Measurements from ENCODE around the gene PRIMPOL.
A peak's percentile ranks its signal among the peaks of the same experiment; 100 is the strongest.
"Not testable (repeated sequence)": the region's sequence is repeated elsewhere in the genome, so short reads cannot be mapped to it uniquely, and the experiment has no call there.

Gene PRIMPOL

DNA sequence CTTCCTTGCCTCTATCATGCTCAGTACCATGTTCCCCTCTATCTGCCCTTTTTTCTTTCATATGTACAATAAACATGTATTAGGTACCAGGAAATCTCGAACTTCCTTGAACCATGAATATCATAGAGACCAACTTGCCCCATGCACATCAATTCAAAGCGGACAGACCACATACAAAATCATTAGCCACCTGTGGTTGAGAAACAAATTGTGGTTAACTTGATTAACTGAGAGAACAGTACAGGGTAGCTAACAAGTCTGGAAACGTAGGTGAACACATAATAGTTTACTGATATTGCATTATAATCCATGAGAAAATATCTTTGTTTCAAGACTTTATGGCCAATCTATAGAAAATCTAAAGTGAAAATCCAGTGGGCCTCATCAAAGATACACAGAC is 8.5 kb upstream of the PRIMPOL start:
- DNase-seq = no peak

DNA sequence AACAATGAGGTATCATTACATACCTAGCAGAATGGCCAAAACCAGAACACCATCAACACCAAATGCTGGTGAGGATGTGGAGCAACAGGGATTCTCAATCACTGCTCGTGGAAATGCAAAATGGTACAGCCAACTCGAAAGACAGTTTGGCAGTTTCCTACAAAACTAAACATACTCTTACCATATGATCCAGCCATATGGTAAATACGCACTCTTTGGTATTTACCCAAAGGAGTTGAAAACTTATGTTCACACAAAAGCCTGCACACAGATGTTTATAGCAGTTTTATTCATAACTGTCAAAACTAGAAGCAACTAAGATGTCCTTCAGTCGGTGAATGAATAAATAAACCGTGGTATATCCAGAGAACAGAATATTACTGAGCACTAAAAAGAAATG is 8.1 kb upstream of the PRIMPOL start:
- DNase-seq = no peak

DNA sequence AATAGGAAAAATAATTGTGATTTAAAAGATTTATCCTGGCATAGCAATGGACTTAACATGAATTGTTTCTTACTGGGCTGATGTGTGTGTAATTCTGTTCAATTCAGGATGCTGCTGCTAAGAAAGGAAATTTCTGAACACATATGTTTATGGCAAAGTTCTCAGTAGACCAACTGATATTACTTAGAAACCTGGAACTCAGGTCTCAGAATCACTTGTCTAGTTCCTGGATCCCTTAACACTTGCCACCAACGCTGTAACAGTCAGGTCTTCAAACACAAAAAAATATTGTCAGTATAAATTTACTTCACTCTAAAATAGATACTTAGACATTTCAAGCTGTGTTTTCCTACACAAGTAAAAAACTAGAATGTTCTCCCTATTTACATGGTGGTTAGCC is 5.8 kb upstream of the PRIMPOL start:
- DNase-seq = no peak

DNA sequence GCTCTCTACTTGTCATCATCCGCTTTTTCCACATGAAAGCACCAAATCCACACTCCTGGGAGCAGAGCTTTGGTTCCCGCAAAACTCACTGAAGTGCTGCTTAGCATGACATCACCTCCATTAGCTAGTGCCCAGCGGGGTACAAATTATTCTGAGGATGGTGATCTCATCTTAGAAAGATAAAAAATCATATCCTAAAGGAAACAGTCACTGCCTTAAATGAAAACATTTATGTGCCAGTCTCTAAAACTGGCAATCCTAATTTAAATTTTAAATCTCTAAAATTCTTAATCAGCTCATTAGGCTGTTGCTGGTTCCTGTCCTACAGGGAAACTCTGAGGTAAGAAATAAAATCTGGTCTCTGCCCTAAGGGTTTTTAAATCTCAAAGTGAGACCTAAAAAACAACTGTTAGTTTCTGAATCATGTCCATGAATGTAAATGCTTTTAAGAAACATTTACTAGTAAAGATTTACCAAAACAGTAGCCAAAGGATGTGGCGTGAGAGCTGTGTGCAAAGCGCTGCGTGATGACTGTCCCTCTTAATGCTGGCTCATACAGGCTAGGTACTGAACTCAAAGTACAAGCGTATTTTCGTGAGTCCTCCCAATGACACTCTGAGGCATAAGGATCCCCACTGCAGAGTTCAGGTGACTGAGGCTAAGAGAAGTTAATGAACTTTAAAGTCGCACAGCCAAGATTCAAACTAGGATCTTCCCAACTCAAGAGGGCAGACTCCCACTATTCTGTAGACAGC is 4.8 kb upstream of the PRIMPOL start:
- no peak for DNase-seq

DNA sequence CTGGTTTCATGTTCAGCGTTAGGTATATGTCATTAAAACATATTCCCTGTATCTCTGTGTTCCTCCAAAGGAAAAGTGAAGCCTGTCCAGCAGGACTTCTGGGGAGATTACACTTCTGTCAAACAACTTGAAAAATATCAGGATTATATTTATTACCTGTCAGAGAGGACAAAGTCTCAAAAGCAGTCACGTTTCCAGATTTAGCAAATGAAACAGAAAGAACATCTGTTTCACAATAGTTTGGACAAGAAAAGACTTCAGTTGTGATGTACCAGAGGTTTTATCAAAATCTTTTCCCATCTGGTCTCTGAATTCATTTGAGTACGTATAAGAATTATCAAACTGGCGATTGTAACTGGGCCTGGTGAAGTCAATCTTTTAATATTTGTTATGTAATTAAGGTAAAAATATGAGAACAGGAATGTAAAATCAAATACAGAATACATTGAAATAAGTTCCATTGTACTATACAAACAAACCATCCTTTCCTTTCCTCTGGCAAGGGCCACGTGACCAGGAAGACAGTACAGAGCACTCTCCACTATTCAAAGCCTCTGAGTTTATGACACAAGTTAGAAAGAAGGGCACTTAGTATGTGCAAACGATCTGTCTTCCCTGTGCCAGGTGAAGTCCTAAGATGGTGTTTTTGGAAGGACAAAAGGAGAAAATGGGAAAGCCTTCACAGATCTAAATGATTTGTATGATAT is 3.5 kb upstream of the PRIMPOL start:
- DNase-seq = no peak

DNA sequence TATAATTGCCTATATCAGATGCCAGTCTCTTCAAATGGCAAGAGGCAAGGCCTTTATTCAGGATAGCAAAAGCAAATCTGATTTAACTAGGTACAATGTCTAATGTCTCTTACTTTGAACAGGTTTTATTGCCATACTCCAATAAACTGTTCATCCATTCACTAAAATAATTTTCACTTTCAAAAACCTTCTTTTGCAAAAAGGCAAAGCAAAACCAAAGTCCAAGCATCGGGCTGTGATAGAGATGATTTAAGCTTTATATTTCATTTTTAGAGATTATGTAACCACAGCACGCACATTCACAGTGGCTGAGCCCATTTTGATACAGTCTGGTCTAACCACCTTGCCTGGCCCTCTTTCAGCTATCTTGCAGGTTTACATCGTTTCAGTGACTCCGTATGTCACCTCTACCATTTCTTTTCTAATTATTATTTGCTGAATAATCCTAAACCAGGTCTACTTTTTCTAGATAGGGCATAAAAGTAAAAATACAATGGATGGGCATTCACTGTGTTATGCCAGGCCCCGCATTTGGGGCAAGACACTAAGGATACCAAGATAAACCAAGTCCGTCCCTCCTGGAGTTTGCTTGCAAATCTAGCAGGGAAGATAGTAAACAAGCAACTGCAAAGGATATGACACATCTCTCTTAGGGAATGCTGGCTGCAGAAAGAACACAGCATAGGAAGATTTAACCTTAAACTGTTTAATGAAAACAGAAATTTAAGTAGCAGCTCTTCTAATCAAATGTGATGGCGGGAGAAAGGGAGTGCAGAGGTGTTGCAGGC is 2.1 kb upstream of the PRIMPOL start:
- DNase-seq = no peak

DNA sequence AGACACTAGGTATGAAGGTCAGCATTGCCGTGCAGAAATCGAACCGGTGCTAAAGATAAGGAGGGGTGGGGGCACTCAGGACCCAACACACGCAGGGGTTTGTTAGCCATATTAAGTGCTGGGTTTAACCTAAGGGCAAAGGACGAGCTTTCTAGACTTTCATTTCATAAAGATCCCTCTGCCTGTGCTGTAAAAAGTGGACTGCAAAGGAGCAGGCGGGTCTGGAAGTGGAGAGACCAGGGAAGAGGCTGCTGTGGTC is 1.6 kb upstream of the PRIMPOL start:
- DNase-seq = no peak

DNA sequence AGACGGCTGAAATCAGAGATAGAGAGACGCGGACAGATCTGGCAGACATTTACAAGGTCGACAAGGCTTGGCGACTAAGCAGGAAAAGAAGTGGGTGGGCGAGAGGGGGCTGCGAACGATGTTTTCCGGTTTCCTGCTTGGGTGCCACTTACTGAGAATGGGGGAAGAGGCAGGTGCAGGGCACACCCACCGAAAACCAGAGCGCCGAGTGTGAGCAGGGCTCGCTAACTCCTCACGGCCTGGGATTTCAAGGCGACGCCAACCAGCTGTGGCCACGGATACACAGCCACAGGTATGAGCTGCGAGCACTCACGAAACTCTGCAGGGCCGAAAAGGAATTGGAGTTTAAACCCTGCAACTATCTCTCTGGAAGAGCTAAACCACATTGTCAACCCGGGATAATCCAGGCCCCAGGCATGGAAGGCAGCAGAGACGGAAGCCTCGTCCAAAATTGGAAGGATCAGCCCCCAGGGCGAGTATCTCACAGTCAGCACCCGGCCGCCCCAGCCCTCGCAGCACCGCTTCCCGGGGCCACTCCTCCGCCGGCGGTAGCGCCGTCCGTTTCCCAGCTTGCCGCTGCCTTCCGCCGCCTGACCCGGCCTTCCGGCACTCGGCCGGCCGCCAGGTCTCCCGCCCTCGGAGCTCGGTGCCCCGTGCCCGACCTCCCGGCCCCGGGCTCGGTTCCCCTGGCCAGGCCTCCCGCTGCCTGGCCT is 1.1 kb upstream of the PRIMPOL start:
- no peak for DNase-seq

DNA sequence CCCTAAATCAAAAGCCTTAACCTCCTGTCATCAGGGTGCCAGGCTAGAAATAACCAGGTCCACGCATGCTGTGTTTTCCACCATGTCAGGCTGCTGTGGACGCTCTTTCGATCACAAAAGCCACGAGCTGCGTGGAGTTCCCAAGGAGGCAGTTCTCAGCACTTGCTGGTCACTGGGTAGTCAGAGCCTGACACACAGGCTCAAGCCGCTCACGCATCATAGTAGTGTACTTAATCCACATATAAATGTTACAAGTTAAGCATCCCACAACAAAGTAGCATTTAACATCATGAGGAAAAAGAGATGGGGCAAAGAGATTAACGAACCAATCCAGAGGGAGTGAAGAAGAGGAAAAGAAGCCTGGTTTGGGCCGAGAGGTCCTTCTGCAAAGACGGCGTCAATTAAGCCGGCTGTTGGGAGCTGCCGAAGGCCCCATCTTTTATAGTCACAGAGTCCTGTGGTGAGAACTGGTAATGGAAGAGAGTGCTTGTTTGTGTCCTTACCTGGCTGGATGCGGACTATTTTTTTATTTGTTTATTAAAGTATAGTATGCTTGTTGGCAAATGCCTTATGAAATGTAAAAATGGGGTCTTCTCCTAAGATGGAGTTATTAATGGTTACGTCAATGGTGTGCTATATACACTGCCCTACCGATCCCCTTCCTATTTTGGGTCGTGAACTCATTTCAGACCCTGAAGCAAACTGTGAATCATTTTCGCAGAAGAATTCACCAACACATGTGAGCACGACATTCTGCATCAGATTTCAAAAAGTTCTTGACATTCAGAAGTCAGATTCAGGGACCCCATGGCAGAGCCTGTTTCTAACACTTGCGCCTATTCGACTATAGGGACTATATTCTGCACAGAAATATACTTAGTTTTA is 675 bp downstream of the PRIMPOL start:
- DNase-seq = peak; percentile 11

DNA sequence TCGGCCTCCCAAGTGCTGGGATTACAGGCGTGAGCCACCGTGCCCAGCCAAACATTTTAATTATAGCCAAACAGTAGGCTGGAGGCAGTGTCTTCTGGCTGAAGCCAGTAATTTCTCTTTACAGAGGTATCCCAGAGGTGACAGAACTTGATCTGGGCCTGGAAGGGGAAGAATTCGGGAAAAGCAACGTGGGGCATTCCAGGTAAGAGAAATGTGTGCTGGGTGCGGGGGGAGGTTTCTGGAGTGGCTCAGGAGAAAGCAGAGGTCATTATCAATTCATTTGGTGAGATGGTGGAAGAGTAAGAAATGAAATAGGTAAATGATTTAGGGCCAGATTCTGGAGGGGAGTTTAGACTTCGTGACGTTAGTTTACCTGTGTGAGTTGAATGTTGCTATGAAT is 2.4 kb downstream of the PRIMPOL start:
- no peak for DNase-seq

DNA sequence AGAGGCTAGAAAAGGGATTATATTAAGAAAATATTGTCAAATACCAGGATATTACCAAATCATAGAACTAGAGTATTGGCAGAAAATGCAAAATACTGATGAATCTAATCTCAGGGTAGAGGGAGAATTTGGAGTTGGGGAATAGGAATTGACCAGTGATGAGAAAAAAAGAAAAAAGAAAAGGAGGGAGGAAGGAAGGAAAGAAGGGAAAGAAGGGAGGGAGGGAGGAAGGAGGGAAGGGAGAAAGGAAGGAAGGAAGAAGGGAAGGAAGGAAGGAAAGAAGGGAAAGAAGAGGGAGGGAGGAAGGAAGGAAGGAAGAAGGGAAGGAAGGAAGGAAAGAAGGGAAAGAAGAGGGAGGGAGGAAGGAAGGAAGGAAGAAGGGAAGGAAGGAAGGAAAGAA is 3.1 kb downstream of the PRIMPOL start:
- DNase-seq = not testable (repeated sequence)

DNA sequence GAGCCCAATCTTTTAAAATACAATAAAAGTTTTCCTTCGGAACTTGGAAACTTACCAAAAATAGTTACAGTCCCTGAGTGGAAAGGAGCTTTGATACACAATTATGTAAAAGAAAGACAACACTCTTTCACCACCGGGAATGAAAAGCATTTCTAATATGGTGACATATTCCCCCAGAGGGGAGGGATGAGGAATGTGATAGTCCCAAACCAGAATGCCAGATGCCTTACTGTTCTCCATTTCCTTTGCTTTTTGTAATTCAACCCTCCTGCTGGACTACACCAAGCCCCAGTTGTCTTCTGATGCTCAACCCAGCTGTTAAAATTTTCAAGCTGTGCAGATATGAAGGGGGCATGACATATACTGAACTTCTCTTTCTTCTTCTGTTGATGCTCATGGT is 4.1 kb downstream of the PRIMPOL start:
- DNase-seq = no peak

DNA sequence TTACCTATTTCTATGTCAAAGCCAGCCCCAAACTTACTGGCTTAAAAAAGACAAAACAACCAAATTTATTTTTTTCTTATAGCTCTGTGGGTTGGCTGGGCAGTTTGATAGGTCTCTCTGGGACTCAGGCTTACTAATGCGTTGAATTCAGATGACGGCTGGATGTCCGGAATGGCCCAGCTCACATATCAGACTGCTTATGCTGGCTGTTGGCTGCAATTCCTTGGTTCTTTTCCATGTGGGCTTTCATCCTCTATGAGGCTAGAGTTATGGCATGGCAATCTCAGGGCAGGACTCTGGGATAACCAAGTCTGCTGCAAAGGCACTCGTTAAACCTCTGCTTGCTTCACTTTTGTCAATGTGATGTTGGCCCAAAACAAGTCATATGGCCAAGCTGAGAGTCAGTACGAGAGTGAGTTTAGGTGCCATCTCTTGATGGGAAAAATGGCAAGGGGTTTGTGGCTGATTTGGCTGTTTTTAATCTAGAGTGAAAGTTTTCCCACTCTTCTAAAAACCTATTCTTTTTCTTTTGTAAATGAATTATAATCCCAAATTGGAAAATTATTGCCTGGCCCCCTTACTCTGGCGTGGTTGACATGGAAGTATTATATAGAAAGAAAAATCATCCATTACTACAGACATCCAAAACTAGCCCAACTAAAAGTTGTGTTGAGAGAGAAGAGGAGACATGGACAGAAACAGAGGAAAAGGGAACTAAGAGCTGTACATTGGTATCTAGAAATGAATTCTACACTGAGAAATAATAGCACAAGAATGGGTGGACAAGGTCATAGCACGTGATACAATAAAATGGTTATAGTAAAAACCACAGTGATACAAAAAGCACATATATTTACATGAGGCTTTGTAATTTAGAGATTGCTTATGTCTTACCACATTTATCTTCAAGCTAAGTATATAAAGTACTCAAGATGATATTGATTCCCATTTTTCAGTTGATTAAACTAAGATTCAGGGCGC is 6.6 kb downstream of the PRIMPOL start:
- DNase-seq = no peak

DNA sequence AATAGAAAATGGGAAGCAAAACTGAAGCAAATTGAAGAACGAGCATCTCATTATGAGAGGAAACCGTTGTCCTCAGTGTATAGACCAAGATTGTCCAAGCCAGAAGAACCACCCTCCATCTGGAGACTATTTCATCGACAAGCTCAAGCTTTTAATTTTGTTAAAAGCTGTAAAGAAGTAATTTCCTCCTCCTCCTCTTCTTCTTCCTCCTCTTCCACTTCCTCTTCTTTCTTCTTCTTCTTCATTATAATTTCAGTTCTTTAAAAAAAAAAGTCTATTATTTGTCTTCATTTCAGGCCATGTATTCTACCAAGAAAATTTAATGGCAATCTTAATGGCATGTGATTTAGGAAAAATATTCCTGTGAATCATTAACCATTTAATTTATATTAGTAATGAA is 7.6 kb downstream of the PRIMPOL start:
- DNase-seq = no peak

DNA sequence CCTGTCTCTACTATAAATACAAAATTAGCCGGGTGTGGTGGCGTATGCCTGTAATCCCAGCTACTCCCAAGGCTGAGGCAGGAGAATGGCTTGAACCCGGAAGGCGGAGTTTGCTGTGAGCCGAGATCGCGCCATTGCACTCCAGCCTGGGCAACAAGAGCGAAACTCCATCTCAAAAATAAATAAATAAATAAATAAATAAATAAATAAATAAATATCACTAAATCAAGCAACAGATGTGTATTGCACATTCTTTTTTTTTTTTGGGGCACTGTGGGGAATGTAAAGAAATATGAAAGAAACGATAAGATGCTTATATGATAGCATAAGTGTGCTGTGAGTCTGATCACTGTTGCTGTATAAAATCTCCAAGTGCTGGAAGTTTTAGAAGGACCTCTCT is 8.3 kb downstream of the PRIMPOL start:
- DNase-seq = not testable (repeated sequence)

DNA sequence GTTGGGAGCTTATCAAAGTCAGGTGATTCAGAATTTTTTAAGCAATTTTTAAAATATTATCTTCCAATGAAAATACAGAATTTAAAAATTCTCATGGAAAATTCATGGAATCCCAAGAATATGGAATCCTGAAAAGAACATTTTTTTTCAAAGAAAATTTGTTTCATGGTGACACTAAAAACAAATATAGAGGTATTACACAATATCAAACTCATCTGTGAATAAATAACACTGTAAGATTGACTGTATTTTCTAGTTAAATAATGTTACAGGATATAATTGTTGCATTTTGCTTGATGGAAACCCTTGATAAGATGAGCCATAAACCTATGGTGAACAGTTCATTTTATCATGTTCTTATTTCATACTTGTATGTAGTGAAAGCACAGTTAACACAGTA is 11.4 kb downstream of the PRIMPOL start:
- no peak for DNase-seq

DNA sequence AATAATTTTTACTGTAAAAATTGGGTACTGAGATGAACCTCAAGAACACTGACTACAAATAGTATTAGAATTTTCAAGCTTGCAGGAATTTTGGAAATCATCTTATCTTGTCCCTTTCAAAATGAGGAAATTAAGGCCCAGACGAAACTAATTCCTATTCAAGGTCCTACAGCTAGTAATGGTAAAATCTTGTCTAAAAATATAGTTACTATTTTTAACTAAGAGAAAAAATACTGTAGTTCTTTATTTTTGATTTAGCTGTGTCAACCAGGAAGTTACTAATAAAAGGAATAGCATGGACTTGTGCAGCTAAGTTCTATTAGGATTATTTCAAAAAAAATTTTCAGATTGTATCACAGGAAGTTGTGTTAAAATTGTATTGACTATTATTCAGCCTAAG is 12.7 kb downstream of the PRIMPOL start:
- DNase-seq = no peak

DNA sequence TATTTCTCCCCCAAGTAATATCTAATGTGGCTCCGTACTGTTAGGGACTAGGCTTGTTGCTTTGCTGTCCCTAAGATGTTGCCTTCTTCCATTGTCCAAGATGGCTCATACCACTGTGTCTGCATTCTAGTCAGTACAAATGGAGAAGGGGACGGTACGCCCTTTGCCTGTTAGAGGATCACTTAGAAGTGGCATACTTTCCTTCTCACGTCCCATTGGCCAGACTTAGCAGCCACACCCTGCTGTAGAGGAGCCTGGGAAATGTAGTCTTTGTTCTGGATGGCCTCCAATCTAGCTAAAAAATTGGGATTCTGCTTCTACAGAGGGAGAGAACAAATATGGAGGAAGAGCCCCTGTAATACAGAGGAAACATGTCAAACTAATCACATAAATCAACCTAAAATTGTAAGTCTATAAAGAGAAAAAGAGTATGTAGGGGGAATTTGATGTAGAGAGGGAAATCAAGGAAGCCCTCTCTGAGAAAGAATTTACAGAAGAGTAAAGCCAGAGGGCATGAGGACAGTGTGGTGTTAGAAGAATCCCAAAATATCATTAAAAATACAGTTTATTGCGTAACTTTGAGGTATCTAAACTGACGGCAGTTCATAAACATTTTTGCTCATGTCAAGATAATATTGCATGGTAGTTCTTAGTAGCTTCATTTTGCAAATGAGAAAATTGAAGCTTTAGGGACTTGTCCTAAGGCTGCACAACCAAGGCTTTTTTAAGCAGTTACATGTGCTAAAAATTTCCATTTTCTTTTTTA is 15.1 kb downstream of the PRIMPOL start:
- DNase-seq = no peak

DNA sequence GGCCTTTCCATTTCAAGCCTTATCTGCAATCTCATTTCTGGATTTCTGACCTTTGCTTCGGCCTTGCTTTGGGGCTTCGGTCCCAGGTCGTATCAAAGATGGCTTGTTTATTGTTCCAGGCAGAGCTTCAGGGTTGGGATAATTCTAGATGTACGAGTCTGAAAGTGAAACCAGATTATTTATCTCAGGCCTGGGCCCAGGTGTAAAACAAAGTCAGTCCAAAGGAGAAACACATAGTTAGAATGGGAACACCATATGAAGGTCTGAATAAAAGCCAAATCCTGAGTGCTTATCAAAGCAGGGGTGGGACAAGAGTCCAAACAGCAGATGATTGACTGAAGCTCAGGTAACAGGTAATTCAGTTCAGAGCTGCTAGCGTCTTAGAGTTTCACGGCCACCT is 17.1 kb downstream of the PRIMPOL start:
- DNase-seq = no peak

DNA sequence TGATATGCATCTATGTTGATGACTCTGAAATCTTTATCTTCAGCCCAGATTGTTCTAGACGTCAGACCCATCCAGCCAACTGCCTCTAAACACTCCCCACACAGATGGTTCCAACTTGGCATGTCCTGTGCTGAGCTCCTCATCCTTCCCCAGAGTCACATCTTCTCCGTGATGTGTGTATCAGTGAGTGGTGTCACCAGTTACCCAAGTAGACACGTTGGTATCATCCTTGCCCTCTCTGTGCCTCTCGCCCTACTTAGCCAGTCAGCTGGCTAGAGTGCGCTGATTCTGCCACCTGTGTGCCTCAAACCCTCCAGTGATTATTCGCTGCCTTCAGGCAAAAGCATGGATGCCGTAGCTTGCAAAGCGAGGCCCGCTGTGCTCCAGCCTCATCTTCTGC is 18.6 kb downstream of the PRIMPOL start:
- no peak for DNase-seq

Measured in DMS79 (cell line).